K562 (cell line): ENCODE results near the gene KCNK1. TPM values are rescaled to one million over a fixed set of nuclear protein-coding genes. Genes with fewer than 3 reads are reported as not detected.

Experiments
- CHD7 ChIP-seq: fragments of 200-600 bp; sonication (generic); IDR thresholded peaks from one replicate; pipeline ENCODE4 v1.6.1; 2012; ENCODE audit warnings: mild to moderate bottlenecking, low read depth, low read length, inconsistent platforms
- CSDE1 ChIP-seq, 2 experiments: fragments of 450-650 bp; IDR thresholded peaks; 2 replicates each; pipeline ENCODE4 v1.6.1; 2016; ENCODE audit warnings: mild to moderate bottlenecking in 1 of 2
- DACH1 ChIP-seq: fragments of 450-650 bp; IDR thresholded peaks from 2 replicates; pipeline ENCODE4 v1.6.1; 2018; ENCODE audit not compliant: partially characterized antibody
- KLF1 ChIP-seq: fragments of 450-650 bp; IDR thresholded peaks from 2 replicates; pipeline ENCODE4 v1.6.1; 2016; ENCODE audit warnings: missing genetic modification characterization, missing compliant biosample characterization
- MYBL2 ChIP-seq, 2 experiments: fragments of 450-650 bp in 1 of 2; sonication (generic) in 1 of 2; formaldehyde crosslinking in 1 of 2; IDR thresholded peaks; 2 replicates each; pipeline versions ENCODE4 v1.6.1 to v1.8.1; 2017 to 2022; ENCODE audit warnings: borderline replicate concordance in 1 of 2, inconsistent platforms in 1 of 2, low read depth in 1 of 2, mild to moderate bottlenecking in 1 of 2, missing genetic modification reagents in 1 of 2, moderate library complexity in 1 of 2
- XRCC4 ChIP-seq: IDR thresholded peaks from one replicate; pipeline ENCODE4 v1.6.1; 2011; ENCODE audit not compliant: insufficient read depth, insufficient read length; ENCODE audit errors: extremely low read depth
- ZFP30 ChIP-seq: fragments of 250-450 bp; sonication (Bioruptor Pico); IDR thresholded peaks from 2 replicates; pipeline ENCODE4 v1.8.0; 2022; ENCODE audit warnings: moderate library complexity, mild to moderate bottlenecking, inconsistent platforms, borderline replicate concordance
- ZNF766 ChIP-seq: fragments of 200-800 bp; sonication (Bioruptor generic); conservative IDR thresholded peaks from 2 replicates; pipeline ENCODE4 v1.6.1; 2016; ENCODE audit warnings: missing genetic modification characterization, missing compliant biosample characterization
- polyA plus RNA-seq, 8 experiments: library from polyadenylated mRNA; depleted of rRNA in 4 of 8; stranded (reverse) in 5 of 8; unstranded in 3 of 8; fragments of >200 nt; fragmentation: Nextera tagmentation in 2 of 8; fragmentation: Illumina TruSeq in 1 of 8; extraction: Ambion mirVana in 2 of 8; extraction: Trizol in 1 of 8; gene quantifications; 2 replicates each; pipeline versions ENCODE4 v1.2.1 to v1.2.3, GENCODE V29; 2011 to 2014; ENCODE audit warnings: inconsistent platforms in 1 of 8, missing spikeins in 1 of 8
- total RNA-seq, 7 experiments: library from RNA; depleted of rRNA in 6 of 7; stranded (reverse); fragments of >200 nt in 6 of 7; fragmentation: Illumina TruSeq in 2 of 7; extraction: Trizol in 2 of 7; gene quantifications; 2 replicates each; pipeline versions ENCODE4 v1.2.1 to v1.2.3, GENCODE V29; 2011 to 2021; ENCODE audit warnings: low replicate concordance in 1 of 7
- TF ChIP-seq, protein P1 (sequence below): fragments of 450-650 bp; IDR thresholded peaks from 2 replicates; pipeline ENCODE4 v1.6.1; 2017; ENCODE audit warnings: mild to moderate bottlenecking, moderate library complexity
- TF ChIP-seq, protein P2 (sequence below): fragments of 250-450 bp; sonication (Bioruptor Pico); IDR thresholded peaks from 2 replicates; pipeline ENCODE4 v1.5.1; 2021; ENCODE audit warnings: mild to moderate bottlenecking

Gene KCNK1
- total and polyA plus RNA-seq, 9 of the 15 experiments (the other 6 are each of a cell fraction or from before 2014, with no cell fraction given), result 3.1 to 22.7 (median 6.0) TPM

DNA sequence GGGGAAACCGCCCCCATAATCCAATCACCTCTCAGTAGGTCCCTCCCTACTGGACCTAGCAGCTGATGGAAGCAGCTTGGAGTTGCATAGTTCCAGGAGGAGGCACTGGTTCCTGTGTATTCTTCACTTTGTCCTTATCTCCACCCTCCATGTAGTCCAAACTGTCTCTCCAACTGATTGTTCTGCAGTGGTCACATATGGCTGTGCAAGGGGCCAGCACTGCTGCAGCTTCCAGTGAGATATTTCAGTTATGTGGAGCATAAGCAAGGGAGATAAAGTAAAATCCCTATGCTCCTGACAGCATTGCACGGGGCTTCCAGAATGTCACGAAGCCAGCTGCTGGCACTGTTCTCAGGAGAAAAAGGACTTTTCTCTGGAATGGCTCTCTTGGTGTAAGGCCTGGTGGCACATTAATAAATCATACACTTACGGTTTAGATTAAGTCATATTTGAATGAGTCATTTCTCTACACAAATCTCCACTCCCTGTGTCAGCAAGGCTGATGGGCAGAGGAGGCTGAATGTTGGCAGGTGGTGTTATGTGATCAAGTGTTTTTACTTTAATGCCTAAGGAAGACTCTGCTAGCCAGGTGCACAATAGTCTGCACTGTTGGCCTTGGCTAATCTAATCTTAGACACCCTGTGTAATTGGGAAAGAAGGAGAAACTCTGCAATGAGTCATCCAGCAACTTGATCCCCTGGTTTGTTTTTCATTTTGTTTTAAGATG is 93.4 kb downstream of the KCNK1 start (continued):
- TF ChIP-seq CHD7 (no peak), DACH1 (peak; percentile 61), XRCC4 (no peak), ZNF766 (CRISPR knock-in tag) (peak; percentile 59), CSDE1 (IDR thresholded peaks at IDR 0.05) (no peak), MYBL2 (IDR thresholded peaks at IDR 0.05; ENCODE audit: low read depth) (peak; percentile 13; the same call in 1 of the 2 replicates), MYBL2 (CRISPR knock-in tag; IDR thresholded peaks at IDR 0.05; ENCODE audit: borderline replicate concordance) (no peak), ZFP30 (no peak), KLF1 (tag) (no peak)
- TF ChIP-seq, protein P1, sequence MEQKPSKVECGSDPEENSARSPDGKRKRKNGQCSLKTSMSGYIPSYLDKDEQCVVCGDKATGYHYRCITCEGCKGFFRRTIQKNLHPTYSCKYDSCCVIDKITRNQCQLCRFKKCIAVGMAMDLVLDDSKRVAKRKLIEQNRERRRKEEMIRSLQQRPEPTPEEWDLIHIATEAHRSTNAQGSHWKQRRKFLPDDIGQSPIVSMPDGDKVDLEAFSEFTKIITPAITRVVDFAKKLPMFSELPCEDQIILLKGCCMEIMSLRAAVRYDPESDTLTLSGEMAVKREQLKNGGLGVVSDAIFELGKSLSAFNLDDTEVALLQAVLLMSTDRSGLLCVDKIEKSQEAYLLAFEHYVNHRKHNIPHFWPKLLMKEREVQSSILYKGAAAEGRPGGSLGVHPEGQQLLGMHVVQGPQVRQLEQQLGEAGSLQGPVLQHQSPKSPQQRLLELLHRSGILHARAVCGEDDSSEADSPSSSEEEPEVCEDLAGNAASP, result no peak
- TF ChIP-seq, protein P2, sequence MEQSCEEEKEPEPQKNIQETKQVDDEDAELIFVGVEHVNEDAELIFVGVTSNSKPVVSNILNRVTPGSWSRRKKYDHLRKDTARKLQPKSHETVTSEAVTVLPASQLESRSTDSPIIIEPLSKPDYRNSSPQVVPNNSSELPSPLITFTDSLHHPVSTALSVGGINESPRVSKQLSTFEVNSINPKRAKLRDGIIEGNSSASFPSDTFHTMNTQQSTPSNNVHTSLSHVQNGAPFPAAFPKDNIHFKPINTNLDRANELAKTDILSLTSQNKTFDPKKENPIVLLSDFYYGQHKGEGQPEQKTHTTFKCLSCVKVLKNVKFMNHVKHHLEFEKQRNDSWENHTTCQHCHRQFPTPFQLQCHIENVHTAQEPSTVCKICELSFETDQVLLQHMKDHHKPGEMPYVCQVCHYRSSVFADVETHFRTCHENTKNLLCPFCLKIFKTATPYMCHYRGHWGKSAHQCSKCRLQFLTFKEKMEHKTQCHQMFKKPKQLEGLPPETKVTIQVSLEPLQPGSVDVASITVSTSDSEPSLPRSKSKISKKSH (CRISPR knock-in tag), result no peak
